Transverse colon (tissue), 4 donors: ENCODE results near the gene MCOLN1.

Experiments used
- CTCF ChIP-seq, 5 experiments: fragments of 200-600 bp in 3 of 5; fragments of 450-650 bp in 2 of 5; sonication (generic) in 3 of 5; IDR thresholded peaks; 1 replicate in 2 of 5; 2 replicates in 3 of 5; pipeline ENCODE4 v1.5.1; 2016 to 2017; ENCODE audit warnings: antibody characterized with exemption in 5 of 5, inconsistent platforms in 3 of 5, mild to moderate bottlenecking in 2 of 5, moderate library complexity in 1 of 5
- POLR2AphosphoS5 ChIP-seq, 3 donors: sonication (generic); formaldehyde crosslinking; IDR thresholded peaks; one replicate each; pipeline ENCODE4 v1.6.1; 2016; ENCODE audit warnings: antibody characterized with exemption in 3 of 3

- peak; percentile 15 to 32 (median 29) for TF ChIP-seq CTCF (IDR thresholded peaks at IDR 0.05)
- no peak for TF ChIP-seq POLR2AphosphoS5 (IDR thresholded peaks at IDR 0.05)
Measured at GRCh38 chr19:7497292-7497691, 25.1 kb upstream of the MCOLN1 start.
